HG03558 (cell line): Measurements from ENCODE around the gene CASP10.
A peak's percentile ranks its signal among the peaks of the same experiment; 100 is the strongest.
"Not testable (repeated sequence)": the region's sequence is repeated elsewhere in the genome, so short reads cannot be mapped to it uniquely, and the experiment has no call there.

Source experiments
- ATAC-seq: cut with Tn5 transposase; IDR thresholded peaks from one replicate; pipeline ENCODE4 v1.9.1; 2021; ENCODE audit warnings: moderate number of reproducible peaks; ENCODE audit not compliant: unreplicated experiment; ENCODE audit errors: extremely low read depth

Gene CASP10

GRCh38 chr2:201152999-201153815, 29.7 kb upstream of the CASP10 start:
- ATAC-seq, result no peak

DNA sequence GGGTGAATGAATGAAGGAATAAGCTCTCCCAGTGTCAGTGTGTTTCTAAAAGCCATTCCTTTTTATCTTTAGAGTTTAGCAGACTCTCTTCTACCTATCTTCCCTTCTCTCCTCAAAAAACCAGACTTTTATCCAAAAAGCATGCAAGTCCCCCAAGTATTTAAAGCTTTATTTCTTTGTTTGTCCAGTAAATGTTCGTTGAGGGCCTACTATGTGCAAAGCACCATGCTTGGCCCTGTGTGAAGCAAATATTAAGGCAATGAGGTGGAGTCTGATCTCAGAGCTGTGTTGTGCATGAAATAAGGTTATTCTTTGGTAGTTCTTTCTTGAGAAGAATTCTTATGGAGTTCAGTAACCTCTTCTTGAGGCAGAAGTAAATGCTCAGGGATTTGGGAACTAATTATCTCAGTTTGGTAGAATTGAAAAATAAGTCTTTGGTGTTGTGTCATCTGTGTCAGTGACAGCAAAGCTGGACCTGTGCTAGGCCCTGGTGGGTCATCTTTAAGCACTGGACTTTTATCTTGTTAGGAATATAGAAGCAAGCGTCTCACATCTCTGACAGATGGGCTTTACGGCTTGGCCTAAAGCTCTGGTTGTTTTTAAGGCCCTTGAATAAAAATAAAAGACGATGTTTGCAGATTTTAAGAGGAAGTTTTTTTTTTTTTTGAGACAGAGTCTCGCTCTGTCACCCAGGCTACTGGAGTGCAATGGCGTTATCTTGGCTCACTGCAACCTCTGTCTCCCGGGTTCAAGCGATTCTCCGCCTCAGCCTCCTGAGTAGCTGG, 28.1 kb upstream of the CASP10 start:
- ATAC-seq, result no peak

GRCh38 chr2:201156036-201156435, 26.9 kb upstream of the CASP10 start:
- no peak for ATAC-seq

- no peak for ATAC-seq
Observed at GRCh38 chr2:201156640-201157039, 26.3 kb upstream of the CASP10 start.

DNA sequence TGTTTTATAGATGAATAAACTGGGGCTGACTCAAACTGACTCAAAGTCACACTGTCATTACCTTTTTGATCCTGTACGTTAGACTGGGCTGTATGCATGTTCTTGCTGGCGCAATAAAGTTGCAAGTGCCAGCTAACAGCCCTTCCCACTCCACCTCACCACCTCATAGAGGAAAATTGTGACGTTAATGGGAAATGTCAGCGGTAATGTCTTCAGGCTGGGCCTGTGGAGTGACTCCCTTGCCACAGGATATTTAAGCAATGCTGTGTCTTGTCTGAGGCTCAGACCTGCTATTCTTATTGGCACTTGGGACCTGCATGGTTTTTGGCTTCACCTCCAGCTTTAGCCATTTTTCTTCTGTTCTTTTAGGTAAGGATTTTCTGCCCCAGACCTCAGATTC, 25.2 kb upstream of the CASP10 start:
- ATAC-seq, result no peak

DNA sequence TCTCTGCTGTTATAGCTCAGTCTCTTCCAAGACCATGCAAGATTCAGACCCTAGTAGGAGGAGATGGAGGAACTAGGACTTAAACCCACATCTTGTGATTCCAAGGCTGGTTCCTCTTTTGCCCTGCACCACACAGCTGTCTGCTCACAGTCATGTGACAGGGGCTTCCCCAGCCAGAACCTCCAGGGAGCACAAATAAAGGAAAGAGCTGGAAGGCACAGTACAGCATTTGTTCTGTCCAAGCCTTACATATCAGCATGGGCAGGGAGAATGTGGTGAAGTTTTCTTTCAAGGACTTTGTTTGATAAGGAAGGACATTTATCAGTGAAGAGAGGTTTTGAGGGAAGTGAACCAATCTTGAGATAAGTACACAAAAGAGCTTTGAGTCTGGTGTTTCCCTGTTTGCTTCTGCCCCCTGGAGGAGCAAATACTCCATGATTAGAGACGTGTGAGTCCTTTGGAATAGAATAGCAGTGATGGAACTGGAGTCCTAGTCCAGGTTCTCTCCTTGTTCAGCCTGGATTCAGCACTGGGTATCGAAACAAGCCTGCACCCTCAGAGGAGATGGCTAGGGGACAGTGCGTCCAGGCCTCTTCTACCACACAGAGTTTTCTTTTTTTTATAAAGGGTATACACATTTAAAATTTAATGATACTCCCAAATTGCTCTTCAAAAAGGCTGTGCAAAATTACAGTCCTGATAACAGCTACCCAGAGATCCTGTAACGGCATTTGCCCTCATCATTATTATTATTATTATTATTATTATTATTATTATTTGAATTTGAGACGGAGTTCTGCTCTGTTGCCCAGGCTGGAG, 24.6 kb upstream of the CASP10 start:
- peak; percentile 83 for ATAC-seq

GRCh38 chr2:201164166-201164565, 18.8 kb upstream of the CASP10 start:
- ATAC-seq, result no peak

- no peak for ATAC-seq
Observed at GRCh38 chr2:201167546-201167945, 15.4 kb upstream of the CASP10 start.

GRCh38 chr2:201168496-201168895, 14.4 kb upstream of the CASP10 start:
- not testable (repeated sequence) for ATAC-seq

DNA sequence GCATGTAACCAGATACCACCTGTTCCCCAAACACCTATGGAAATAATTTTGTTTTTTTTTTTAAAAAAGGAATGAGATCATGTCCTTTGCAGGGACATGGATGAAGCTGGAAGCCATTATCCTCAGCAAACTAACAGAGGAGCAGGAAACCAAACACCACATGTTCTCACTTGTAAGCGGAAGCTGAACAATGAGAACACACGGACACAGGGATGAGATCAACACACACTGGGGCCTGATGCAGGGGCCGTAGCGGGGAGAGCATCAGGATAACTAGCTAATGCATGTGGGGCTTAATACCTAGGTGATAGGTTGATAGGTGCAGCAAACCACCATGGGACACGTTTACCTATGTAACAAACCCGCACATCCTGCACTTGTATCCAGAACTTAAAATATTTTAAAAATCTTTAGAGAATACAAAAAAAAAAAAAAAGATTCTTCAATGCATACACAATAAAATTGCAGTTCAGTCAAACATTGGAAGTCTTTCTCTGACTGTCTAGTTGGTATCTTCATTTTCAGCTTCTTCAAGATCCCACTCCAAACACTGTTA, 11.6 kb upstream of the CASP10 start:
- ATAC-seq, result no peak

DNA sequence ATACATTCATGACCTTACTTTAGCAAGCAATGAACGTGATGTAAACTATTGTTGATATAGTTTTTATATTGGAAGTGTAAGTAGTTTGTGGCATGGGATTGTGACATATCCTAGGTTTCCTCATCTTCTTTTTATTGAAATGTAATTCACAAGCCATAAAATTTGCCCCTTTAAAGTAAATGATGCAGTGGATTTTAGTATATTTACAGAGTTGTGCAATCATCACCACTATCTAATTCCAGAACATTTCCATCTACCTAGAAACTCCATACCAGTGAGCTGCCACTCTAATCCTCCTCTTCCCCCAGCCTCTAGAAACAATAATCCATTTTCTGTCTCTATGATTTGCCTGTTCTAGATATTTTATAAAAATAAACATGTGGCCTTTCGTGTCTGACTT, 10.7 kb upstream of the CASP10 start:
- ATAC-seq, result no peak

GRCh38 chr2:201174687-201175086, 8.3 kb upstream of the CASP10 start:
- no peak for ATAC-seq

GRCh38 chr2:201176081-201176481, 6.9 kb upstream of the CASP10 start:
- no peak for ATAC-seq

- ATAC-seq, result no peak
Observed at GRCh38 chr2:201180010-201180409, 2.9 kb upstream of the CASP10 start.

GRCh38 chr2:201183365-201183727, 405 bp downstream of the CASP10 start:
- ATAC-seq, result no peak

DNA sequence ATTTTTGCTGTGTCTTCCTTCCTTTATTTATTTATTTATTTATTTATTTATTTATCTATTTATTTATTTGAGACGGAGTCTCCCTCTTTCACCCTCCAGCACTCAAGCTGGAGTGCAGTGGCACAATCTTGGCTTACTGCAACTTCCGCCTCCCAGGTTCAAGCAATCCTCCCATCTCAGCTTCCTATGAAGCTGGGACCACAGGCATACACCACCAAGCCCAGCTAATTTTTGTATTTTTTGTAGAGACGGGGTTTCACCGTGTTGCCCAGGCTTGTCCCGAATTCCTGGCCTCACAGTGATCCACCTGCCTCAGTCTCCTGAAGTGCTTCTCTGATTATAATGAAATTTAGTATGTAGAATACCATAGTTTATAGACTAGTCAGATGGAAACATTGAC, 894 bp downstream of the CASP10 start:
- not testable (repeated sequence) for ATAC-seq

GRCh38 chr2:201184248-201184647, 1.3 kb downstream of the CASP10 start:
- not testable (repeated sequence) for ATAC-seq

DNA sequence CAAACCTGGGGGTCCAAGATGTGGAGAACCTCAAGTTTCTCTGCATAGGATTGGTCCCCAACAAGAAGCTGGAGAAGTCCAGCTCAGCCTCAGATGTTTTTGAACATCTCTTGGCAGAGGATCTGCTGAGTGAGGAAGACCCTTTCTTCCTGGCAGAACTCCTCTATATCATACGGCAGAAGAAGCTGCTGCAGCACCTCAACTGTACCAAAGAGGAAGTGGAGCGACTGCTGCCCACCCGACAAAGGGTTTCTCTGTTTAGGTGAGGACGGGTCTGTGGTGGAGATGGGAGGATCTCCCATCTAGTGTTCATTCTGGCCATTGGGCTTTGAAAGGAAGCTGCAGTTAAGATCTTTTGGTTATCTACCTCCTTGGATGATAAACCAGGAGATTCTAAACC, 2.9 kb downstream of the CASP10 start:
- no peak for ATAC-seq

- ATAC-seq, result no peak
Observed at GRCh38 chr2:201186982-201187381, 4.0 kb downstream of the CASP10 start.

GRCh38 chr2:201188449-201188848, 5.5 kb downstream of the CASP10 start:
- no peak for ATAC-seq
